ENCODE measurements around the gene BAHCC1.

BAHCC1 gene

GRCh38 chr17:81461607-81462500 lies 66.6 kb downstream of the BAHCC1 start:
- no peak for DNase-seq (ENCODE audit: low read depth in 2 of 2)

- no peak for DNase-seq (ENCODE audit: low read depth in 2 of 2)
Observed at GRCh38 chr17:81462506-81463125, 67.4 kb downstream of the BAHCC1 start.

- no peak for DNase-seq (ENCODE audit: low read depth in 2 of 2)
Observed at GRCh38 chr17:81463506-81463905, 68.2 kb downstream of the BAHCC1 start.

- no peak for DNase-seq (ENCODE audit: low read depth in 2 of 2)
Observed at GRCh38 chr17:81464586-81464985, 69.3 kb downstream of the BAHCC1 start.

- no peak for DNase-seq (ENCODE audit: low read depth in 2 of 2)
Observed at GRCh38 chr17:81465910-81466309, 70.7 kb downstream of the BAHCC1 start.

- no peak for DNase-seq (ENCODE audit: low read depth in 2 of 2)
Observed at GRCh38 chr17:81466564-81467472, 71.6 kb downstream of the BAHCC1 start.

- DNase-seq (ENCODE audit: low read depth in 2 of 2): no peak
Observed at GRCh38 chr17:81468111-81468769, 73.0 kb downstream of the BAHCC1 start.

- DNase-seq (ENCODE audit: low read depth in 2 of 2): no peak
Observed at GRCh38 chr17:81468770-81469121, 73.5 kb downstream of the BAHCC1 start.

- DNase-seq (ENCODE audit: low read depth in 2 of 2): no peak
Observed at GRCh38 chr17:81469266-81469665, 74.0 kb downstream of the BAHCC1 start.

GRCh38 chr17:81470270-81470943 lies 75.2 kb downstream of the BAHCC1 start:
- no peak for DNase-seq (ENCODE audit: low read depth in 2 of 2)

- DNase-seq (ENCODE audit: low read depth in 2 of 2): no peak
Observed at GRCh38 chr17:81470944-81471817, 75.9 kb downstream of the BAHCC1 start.

GRCh38 chr17:81471818-81472456 lies 76.7 kb downstream of the BAHCC1 start:
- DNase-seq (ENCODE audit: low read depth in 2 of 2): no peak

- no peak for DNase-seq (ENCODE audit: low read depth in 2 of 2)
Observed at GRCh38 chr17:81473019-81473418, 77.8 kb downstream of the BAHCC1 start.

- no peak for DNase-seq (ENCODE audit: low read depth in 2 of 2)
Observed at GRCh38 chr17:81474958-81475357, 79.7 kb downstream of the BAHCC1 start.

GRCh38 chr17:81476097-81476496 lies 80.8 kb downstream of the BAHCC1 start:
- no peak for DNase-seq (ENCODE audit: low read depth in 2 of 2)

- no peak for DNase-seq (ENCODE audit: low read depth in 2 of 2)
Observed at GRCh38 chr17:81476635-81477034, 81.4 kb downstream of the BAHCC1 start.

GRCh38 chr17:81477173-81477572 lies 81.9 kb downstream of the BAHCC1 start:
- DNase-seq (ENCODE audit: low read depth in 2 of 2): no peak

GRCh38 chr17:81478119-81478518 lies 82.9 kb downstream of the BAHCC1 start:
- no peak for DNase-seq (ENCODE audit: low read depth in 2 of 2)

- no peak for DNase-seq (ENCODE audit: low read depth in 2 of 2)
Observed at GRCh38 chr17:81479175-81480071, 84.2 kb downstream of the BAHCC1 start.
